ENCODE results near the gene SLX4.
"Not testable (repeated sequence)": the region's sequence is repeated elsewhere in the genome, so short reads cannot be mapped to it uniquely, and the experiment has no call there.

The SLX4 gene

GRCh38 chr16:3641801-3642396 is 30.5 kb upstream of the SLX4 start:
- in situ Hi-C loops (cut with MboI; ENCODE audit: low sequenced_read_pairs), result no loop called here

DNA sequence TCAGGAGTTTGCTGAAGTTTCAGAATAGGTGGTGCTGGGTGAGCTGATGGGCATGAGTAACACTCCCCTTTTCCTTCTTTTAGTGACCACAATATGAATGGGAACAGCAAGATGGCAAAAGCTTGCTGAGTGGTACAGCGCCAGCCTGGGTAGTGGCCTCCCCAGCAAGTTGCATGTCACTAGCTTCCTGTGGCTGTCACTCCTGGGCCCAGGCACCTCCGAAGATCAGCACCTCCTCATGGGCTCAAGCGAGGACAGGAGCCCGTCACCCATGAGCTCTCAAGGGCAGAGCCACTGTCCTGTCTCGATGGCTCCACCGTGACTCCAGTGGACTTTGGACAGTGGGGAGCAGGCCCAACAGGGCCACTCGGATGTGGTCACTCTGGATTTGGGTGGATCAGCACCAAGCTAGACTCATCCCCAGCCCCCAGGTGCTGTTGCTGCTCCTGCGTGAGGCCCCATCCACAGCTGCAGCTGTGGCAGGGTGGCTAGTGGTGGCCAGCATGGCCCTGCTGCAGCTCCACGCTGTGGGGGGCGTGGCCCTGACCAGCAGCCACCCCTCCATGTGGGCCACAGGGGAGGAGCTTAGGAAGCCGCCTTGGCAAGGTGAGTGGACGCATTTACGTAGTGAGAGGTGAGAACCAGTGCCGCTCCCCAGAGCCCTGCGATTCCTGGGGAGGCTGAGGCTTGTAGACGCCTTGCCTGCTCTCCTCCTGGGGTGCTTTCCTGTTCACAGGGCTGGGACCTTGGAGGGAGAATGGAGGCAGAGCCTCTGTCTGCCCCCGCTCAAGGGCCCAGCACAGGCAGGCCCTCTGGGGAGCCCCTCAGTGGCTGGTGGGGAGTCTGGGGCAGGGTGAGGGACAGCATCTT is 29.5 kb upstream of the SLX4 start:
- in situ Hi-C loops (cut with MboI; ENCODE audit: low sequenced_read_pairs), result no loop called here

DNA sequence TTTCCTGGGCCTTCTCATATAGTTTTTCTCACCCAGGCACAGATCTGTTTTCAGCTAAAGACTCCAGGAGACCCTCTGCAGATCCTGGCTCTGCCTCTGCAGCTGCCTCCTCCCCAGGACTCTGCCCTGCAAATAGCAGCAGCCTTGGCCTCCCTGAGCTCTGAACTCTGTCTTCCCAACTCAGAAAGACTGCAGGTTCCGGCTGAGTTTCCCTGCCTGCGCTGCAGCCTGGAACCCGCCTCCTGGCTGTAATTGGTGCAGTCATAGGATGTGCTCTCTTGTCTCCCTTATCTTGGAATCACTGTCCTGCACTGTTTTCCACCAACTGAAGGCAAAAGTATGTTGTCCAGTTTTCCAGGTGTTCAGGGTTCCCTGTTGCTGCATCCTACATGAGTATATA is 28.8 kb upstream of the SLX4 start:
- in situ Hi-C loops (cut with MboI; ENCODE audit: low sequenced_read_pairs), result no loop called here

DNA sequence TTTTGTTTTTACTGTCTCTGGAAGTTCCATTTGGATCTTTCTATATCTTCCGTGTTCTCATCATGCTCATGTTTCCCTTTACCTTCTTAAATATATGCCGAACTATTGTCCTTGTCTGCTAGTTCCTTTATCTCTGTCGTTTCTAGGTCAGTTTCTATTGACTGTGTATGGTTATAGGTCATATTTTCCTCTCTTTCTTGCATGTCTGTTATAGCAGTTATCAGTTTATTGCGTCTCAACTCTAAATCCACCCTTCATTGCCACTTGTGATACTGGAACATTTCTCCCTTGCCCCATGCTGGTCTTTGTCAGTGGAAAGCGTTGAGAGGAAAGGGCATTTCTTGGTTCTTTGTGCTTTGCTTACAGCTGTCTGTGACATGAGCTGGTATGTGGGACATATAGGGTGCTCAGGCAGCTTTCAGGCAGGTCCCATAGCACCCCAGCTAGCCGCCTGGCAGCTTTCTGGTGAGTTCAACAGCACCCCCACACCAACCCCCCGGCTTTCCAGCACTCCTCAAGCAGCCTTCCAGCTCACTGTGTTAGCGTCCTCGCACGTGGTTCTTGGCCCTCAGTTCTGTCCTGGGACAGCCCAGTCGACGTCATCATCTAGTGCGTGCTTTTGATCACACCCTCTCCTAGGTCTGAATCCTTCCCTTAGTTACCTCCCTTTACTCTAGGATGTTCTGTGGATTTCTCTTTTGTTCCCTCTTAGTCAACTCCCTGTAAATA is 27.7 kb upstream of the SLX4 start:
- in situ Hi-C loops (cut with MboI; ENCODE audit: low sequenced_read_pairs), result no loop called here

DNA sequence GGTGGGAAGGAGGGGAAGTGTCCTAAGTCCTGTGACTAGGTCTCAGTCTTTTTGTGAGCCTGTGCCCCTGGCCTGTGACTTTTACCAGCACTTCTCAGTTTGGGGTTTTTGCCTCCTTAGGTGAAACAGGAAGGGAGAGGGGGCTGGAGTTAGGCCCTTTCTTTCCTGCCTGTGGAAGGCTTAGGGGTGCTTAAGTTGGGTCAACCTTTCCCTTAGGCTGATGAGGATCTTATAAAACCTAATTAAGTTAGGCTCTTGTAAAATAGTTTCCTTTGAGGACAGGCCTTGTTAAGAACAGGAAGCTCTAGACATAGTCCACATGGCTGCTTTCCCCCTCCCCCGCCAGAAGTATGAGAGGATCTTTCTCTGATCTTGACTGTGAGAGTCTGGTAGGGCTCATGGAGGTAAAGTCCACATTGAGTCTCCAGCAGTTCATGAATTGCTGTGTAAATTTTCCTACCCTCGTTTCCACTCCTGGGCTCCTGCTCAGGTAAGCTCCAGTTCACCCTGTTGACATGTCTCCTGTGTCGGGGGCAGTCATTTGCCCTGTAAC is 26.0 kb upstream of the SLX4 start:
- in situ Hi-C loops (cut with MboI; ENCODE audit: low sequenced_read_pairs), result no loop called here

DNA sequence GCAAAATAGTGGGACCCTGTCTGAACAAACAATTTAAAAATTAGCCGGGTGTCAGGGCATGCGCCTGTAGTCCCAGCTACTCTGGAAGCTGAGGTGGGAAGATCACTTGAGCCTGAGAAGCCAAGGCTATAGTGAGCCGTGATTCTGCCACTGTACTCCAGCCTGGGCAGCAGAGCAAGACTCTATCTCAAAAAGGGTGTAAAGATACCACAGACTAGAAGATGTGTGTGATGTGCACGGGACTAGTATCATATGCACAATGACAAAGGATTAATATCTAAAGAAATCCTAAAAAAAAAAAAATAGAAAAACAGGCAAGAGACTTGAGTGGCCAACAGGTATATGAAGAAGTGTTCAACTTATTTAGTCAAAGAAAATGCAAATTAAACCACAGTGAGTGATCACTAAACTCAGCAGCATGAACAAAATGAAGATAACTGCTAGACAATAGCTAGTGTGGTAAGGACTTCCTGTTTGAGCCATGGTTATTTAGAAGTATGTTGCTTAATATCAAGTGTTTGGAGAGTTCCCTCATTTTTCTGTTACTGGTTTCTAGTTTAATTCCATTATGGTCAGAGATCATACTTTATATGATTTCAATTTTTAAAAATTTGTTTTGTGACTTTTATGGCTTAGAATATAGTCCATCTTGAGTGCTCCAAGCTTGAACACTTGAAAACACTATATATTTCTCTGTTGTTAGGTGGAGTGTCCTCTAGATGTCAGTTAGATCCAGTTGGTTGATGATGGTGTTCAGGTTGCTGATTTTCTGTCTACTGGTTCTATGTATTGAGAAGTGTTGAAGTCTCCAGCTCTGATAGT is 14.7 kb upstream of the SLX4 start:
- in situ Hi-C loops (cut with MboI; ENCODE audit: low sequenced_read_pairs), result no loop called here

GRCh38 chr16:3625331-3625730 is 13.9 kb upstream of the SLX4 start:
- in situ Hi-C loops (cut with MboI; ENCODE audit: low sequenced_read_pairs), result no loop called here

DNA sequence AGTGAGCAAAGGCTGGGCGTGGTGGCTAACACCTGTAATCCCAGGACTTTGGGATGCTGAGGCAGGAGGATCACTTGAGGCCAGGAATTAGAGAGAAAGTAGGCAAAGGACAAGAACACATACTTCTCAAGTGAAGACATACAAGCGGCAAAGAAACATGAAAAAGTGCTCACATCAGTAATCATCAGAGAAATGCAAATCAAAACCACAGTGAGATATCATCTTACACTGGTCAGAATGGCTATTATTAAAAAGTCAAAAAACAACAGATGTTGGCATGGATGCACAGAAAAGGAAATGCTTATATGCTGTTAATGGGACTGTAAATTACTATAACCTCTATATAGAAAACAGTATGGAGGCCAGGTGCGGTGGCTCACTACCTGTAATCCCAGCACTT is 12.2 kb upstream of the SLX4 start:
- in situ Hi-C loops (cut with MboI; ENCODE audit: low sequenced_read_pairs), result no loop called here

DNA sequence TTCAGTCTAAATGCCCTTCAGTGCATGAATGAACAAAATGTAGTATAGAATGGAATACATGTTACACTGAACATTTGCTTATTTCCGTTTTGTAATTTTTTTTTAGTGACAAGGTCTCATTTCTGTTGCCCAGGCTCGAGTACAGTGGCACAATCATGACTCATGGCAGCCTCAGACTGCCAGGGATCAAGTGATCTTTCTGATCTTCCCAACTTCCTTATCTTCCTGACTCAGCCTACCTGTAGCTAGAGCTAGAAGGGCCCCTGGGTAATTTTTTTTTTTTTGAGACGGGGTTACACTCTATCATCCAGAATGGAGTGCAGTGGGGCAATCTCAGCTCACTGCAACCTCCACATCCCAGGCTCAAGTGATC is 7.3 kb upstream of the SLX4 start:
- in situ Hi-C loops (cut with MboI; ENCODE audit: low sequenced_read_pairs), result no loop called here

DNA sequence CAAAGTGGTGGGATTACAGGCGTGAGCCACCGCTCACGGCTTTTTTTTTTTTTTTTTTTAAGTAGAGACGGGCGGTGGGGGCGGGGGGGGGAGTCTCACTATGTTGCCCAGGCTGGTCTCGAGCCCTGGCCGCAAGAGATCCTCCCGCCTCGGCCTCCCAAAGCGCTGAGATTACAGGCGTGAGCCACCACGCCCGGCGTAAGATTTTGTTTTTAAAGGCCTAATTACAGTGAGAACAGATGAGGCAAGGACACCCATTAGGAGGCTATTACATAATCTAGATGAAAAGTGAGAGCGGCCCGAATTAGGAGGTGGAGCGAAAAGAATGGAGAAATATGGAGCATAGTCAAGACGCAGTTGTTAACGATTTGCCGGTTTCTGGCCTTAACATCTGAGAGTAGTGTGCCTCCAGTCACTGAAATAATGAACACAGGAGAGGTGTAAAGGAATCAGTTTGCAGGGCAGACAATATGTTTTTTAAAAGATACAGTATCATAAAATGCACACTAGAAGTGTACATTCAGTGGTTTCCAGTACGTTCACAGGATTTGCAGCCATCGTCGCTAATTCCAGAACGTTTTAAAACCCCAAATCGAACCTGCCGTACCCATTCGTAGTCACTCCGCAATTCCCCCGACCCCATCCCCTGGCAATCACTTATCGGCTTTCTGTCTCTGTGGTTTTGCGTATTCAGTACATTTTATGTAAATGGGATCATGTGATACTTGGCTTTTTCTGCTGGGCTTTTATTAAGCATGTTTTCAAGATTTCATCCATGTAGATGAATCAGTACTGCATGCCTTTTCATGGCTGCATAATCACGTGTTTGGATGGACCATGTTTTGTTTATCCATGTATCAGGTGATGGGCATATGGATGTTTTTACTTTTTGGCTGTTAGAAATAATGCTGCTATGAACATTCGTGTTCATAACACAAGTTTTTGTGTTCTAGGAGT is 1.4 kb upstream of the SLX4 start:
- in situ Hi-C loops (cut with MboI; ENCODE audit: low sequenced_read_pairs), result no loop called here

GRCh38 chr16:3610698-3611145 is 684 bp downstream of the SLX4 start:
- in situ Hi-C loops (cut with MboI; ENCODE audit: low sequenced_read_pairs), result no loop called here

GRCh38 chr16:3609895-3610697 is 1.3 kb downstream of the SLX4 start:
- in situ Hi-C loops (cut with MboI; ENCODE audit: low sequenced_read_pairs), result no loop called here

- in situ Hi-C loops (cut with MboI; ENCODE audit: low sequenced_read_pairs), result not testable (repeated sequence)
Observed at GRCh38 chr16:3608976-3609375, 2.4 kb downstream of the SLX4 start.

GRCh38 chr16:3608069-3608468 is 3.3 kb downstream of the SLX4 start:
- in situ Hi-C loops (cut with MboI; ENCODE audit: low sequenced_read_pairs), result no loop called here

DNA sequence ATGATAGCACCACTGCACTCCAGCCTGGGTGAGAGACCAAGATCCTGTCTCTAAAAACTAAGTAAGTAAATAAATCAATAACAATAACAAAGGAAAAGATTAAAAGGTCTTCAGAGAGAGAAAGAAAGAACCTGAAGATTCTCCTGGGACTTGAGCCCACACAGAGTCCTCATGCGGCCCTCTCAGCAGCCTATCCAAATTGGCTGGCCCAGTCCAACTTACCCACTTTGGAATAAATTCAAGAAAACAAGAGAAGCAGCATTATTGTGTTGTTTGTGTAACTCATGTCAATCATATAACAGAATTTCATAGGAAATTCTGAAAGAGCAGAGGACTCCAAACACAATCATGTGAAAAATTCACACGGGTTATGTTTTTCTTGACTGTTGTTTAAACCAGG is 3.8 kb downstream of the SLX4 start:
- in situ Hi-C loops (cut with MboI; ENCODE audit: low sequenced_read_pairs), result no loop called here

GRCh38 chr16:3607161-3607560 is 4.2 kb downstream of the SLX4 start:
- in situ Hi-C loops (cut with MboI; ENCODE audit: low sequenced_read_pairs), result no loop called here

GRCh38 chr16:3606441-3606840 is 5.0 kb downstream of the SLX4 start:
- in situ Hi-C loops (cut with MboI; ENCODE audit: low sequenced_read_pairs), result no loop called here

GRCh38 chr16:3602320-3602653 is 9.1 kb downstream of the SLX4 start:
- in situ Hi-C loops (cut with MboI; ENCODE audit: low sequenced_read_pairs), result no loop called here
